K562 (cell line): ENCODE data around the gene ACHE. TPM values are rescaled to one million over a fixed set of nuclear protein-coding genes. Genes with fewer than 3 reads are reported as not detected.

Source experiments
- BMI1 ChIP-seq: fragments of 150-350 bp; IDR thresholded peaks from 2 replicates; pipeline ENCODE4 v1.6.1; 2014; ENCODE audit warnings: low read length
- COPS2 ChIP-seq: fragments of 450-650 bp; conservative IDR thresholded peaks from 2 replicates; pipeline ENCODE4 v1.6.1; 2016; ENCODE audit warnings: mild to moderate bottlenecking, moderate library complexity
- HDAC1 ChIP-seq, 2 experiments: fragments of 450-650 bp; IDR thresholded peaks; 2 replicates each; pipeline ENCODE4 v1.6.1; 2016 to 2017; ENCODE audit warnings: inconsistent platforms in 1 of 2, mild to moderate bottlenecking in 1 of 2, moderate library complexity in 1 of 2
- L3MBTL2 ChIP-seq: fragments of 450-650 bp; IDR thresholded peaks from 2 replicates; pipeline ENCODE4 v1.6.1; 2016; ENCODE audit warnings: mild to moderate bottlenecking, moderate library complexity
- MCM7 ChIP-seq, 2 experiments: fragments of 450-650 bp; IDR thresholded peaks; 2 replicates each; pipeline ENCODE4 v1.6.1; 2016 to 2018
- MEF2A ChIP-seq: IDR thresholded peaks from 2 replicates; pipeline ENCODE4 v1.6.1; 2011; ENCODE audit warnings: low read depth, mild to moderate bottlenecking, low read length, moderate library complexity; ENCODE audit not compliant: control insufficient read depth
- MIER1 ChIP-seq: fragments of 450-650 bp; IDR thresholded peaks from 2 replicates; pipeline ENCODE4 v1.6.1; 2016; ENCODE audit warnings: antibody characterized with exemption, mild to moderate bottlenecking, low read depth
- MTA2 ChIP-seq: fragments of 450-650 bp; IDR thresholded peaks from 2 replicates; pipeline ENCODE4 v1.6.1; 2016; ENCODE audit warnings: low read depth
- MYNN ChIP-seq, 2 experiments: sonication (generic); formaldehyde crosslinking in 1 of 2; IDR thresholded peaks; 2 replicates each; pipeline versions ENCODE4 v1.5.0 to v1.6.1; 2016 to 2020; ENCODE audit warnings: antibody characterized with exemption in 1 of 2, missing genetic modification reagents in 1 of 2
- NFYB ChIP-seq: IDR thresholded peaks from 2 replicates; pipeline ENCODE4 v1.6.1; 2011; ENCODE audit warnings: mild to moderate bottlenecking, moderate library complexity; ENCODE audit not compliant: insufficient read length; ENCODE audit errors: extremely low read depth
- PHB2 ChIP-seq: fragments of 450-650 bp; IDR thresholded peaks from 2 replicates; pipeline ENCODE4 v1.6.1; 2017; ENCODE audit warnings: low read depth
- PTTG1 ChIP-seq: fragments of 450-650 bp; IDR thresholded peaks from 2 replicates; pipeline ENCODE4 v1.6.1; 2016; ENCODE audit warnings: low read depth, mild to moderate bottlenecking, missing genetic modification characterization, missing compliant biosample characterization
- SETDB1 ChIP-seq: IDR thresholded peaks from one replicate; pipeline ENCODE4 v1.6.1; 2012; ENCODE audit warnings: low read length, control low read depth, inconsistent platforms
- SIX5 ChIP-seq, 2 experiments: IDR thresholded peaks; 2 replicates each; pipeline ENCODE4 v1.6.1; 2011; ENCODE audit warnings: low read length in 2 of 2, borderline replicate concordance in 1 of 2, low read depth in 1 of 2, mild to moderate bottlenecking in 1 of 2, moderate library complexity in 1 of 2; ENCODE audit not compliant: insufficient read depth in 1 of 2
- SLC30A9 ChIP-seq: fragments of 250-450 bp; sonication (Bioruptor Pico); IDR thresholded peaks from 2 replicates; pipeline ENCODE4 v1.8.0; 2022; ENCODE audit warnings: mild to moderate bottlenecking, moderate library complexity
- ZBED1 ChIP-seq: IDR thresholded peaks from 2 replicates; pipeline ENCODE4 v1.6.1; 2014
- ZFP36 ChIP-seq: fragments of 150-350 bp; IDR thresholded peaks from 2 replicates; pipeline ENCODE4 v1.6.1; 2018; ENCODE audit warnings: low read length, low read depth; ENCODE audit not compliant: partially characterized antibody
- ZNF696 ChIP-seq: fragments of 250-450 bp; sonication (Bioruptor Pico); conservative IDR thresholded peaks from 2 replicates; pipeline ENCODE4 v1.4.0; 2020; ENCODE audit warnings: mild to moderate bottlenecking, moderate library complexity
- ZNF717 ChIP-seq: fragments of 250-450 bp; sonication (Bioruptor Pico); IDR thresholded peaks from 2 replicates; pipeline ENCODE4 v1.5.0; 2021
- ZNF79 ChIP-seq: fragments of 250-450 bp; sonication (Bioruptor Pico); IDR thresholded peaks from 2 replicates; pipeline ENCODE4 v1.4.0; 2020; ENCODE audit warnings: low read depth, mild to moderate bottlenecking, moderate library complexity
- polyA plus RNA-seq, 8 experiments: library from polyadenylated mRNA; depleted of rRNA in 4 of 8; stranded (reverse) in 5 of 8; unstranded in 3 of 8; fragments of >200 nt; fragmentation: Nextera tagmentation in 2 of 8; fragmentation: Illumina TruSeq in 1 of 8; extraction: Ambion mirVana in 2 of 8; extraction: Trizol in 1 of 8; gene quantifications; 2 replicates each; pipeline versions ENCODE4 v1.2.1 to v1.2.3, GENCODE V29; 2011 to 2014; ENCODE audit warnings: inconsistent platforms in 1 of 8, missing spikeins in 1 of 8
- total RNA-seq, 7 experiments: library from RNA; depleted of rRNA in 6 of 7; stranded (reverse); fragments of >200 nt in 6 of 7; fragmentation: Illumina TruSeq in 2 of 7; extraction: Trizol in 2 of 7; gene quantifications; 2 replicates each; pipeline versions ENCODE4 v1.2.1 to v1.2.3, GENCODE V29; 2011 to 2021; ENCODE audit warnings: low replicate concordance in 1 of 7
- TF ChIP-seq, protein P1 (sequence below): sonication (generic); formaldehyde crosslinking; IDR thresholded peaks from 2 replicates; pipeline ENCODE4 v1.9.0; 2022; ENCODE audit warnings: mild to moderate bottlenecking, missing genetic modification reagents
- TF ChIP-seq, protein P2 (sequence below): fragments of 250-450 bp; sonication (Bioruptor Pico); IDR thresholded peaks from 2 replicates; pipeline ENCODE4 v1.4.0; 2020; ENCODE audit warnings: mild to moderate bottlenecking, moderate library complexity, borderline replicate concordance
- TF ChIP-seq, protein P3 (sequence below): fragments of 450-650 bp; formaldehyde crosslinking; IDR thresholded peaks from 2 replicates; pipeline ENCODE4 v1.4.0; 2022; ENCODE audit warnings: missing genetic modification characterization
- TF ChIP-seq, protein P4 (sequence below): fragments of 450-650 bp; IDR thresholded peaks from 2 replicates; pipeline ENCODE4 v1.7.0; 2016; ENCODE audit warnings: borderline replicate concordance

The ACHE gene
- total and polyA plus RNA-seq, 9 of the 15 experiments (the other 6 are each of a cell fraction or from before 2014, with no cell fraction given): 0.04 to 8.8 (median 1.9) TPM

DNA sequence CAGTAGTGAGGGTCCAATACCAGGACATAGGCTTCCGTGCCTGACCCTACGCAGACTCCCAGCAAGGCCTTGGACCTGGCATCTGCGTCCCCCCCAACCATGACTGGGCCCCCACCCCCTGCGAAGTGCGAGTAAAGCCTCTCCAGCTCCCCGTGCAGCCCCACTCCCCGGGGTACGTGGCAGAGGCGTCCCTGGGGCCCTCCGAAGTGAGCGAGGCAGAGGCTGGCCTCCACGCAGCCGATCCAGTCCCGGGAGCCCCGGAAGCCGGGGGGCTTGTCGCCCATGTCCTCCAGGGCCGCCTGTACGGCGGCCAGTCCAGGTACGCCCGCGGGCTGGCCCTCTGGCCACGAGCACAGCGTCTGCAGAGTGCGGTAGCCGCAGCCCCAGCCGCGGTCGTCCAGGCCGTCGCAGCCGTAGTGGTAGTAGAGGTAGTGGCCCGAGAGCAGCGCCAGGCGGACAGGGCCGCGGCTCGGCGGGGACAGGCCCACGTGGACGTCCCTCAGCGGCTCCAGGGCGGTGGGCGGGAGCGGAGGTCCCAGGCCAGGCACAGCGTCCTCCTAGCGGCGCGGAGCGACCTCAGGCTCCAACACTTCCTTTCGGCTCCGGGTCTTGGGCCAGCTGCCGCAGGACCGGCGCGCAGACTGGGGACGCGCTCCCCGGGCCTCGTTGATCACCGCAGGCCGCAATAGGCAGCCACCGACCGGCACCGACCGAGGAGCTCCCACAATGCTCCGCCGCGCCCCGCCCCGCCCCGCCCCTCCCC lies 6.5 kb downstream of the ACHE start, which contains the start of gene UFSP1 (continued):
- no peak for TF ChIP-seq COPS2
- TF ChIP-seq NFYB: no peak
- no peak for TF ChIP-seq ZNF696 (CRISPR knock-in tag)
- TF ChIP-seq, protein P1, sequence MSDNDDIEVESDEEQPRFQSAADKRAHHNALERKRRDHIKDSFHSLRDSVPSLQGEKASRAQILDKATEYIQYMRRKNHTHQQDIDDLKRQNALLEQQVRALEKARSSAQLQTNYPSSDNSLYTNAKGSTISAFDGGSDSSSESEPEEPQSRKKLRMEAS: peak; percentile 96
- no peak for TF ChIP-seq BMI1
- TF ChIP-seq PHB2: no peak
- TF ChIP-seq SIX5 (IDR thresholded peaks at IDR 0.05; ENCODE audit: borderline replicate concordance in 1 of 2, insufficient read depth in 1 of 2, low read depth in 1 of 2, low read length in 2 of 2): no peak
- no peak for TF ChIP-seq PTTG1 (tag)
- TF ChIP-seq ZNF717: no peak
- TF ChIP-seq SETDB1: no peak
- no peak for TF ChIP-seq SLC30A9 (CRISPR knock-in tag)
- TF ChIP-seq ZNF79 (CRISPR knock-in tag): no peak
- TF ChIP-seq, protein P2, sequence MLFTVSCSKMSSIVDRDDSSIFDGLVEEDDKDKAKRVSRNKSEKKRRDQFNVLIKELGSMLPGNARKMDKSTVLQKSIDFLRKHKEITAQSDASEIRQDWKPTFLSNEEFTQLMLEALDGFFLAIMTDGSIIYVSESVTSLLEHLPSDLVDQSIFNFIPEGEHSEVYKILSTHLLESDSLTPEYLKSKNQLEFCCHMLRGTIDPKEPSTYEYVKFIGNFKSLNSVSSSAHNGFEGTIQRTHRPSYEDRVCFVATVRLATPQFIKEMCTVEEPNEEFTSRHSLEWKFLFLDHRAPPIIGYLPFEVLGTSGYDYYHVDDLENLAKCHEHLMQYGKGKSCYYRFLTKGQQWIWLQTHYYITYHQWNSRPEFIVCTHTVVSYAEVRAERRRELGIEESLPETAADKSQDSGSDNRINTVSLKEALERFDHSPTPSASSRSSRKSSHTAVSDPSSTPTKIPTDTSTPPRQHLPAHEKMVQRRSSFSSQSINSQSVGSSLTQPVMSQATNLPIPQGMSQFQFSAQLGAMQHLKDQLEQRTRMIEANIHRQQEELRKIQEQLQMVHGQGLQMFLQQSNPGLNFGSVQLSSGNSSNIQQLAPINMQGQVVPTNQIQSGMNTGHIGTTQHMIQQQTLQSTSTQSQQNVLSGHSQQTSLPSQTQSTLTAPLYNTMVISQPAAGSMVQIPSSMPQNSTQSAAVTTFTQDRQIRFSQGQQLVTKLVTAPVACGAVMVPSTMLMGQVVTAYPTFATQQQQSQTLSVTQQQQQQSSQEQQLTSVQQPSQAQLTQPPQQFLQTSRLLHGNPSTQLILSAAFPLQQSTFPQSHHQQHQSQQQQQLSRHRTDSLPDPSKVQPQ: no peak
- TF ChIP-seq, protein P3, sequence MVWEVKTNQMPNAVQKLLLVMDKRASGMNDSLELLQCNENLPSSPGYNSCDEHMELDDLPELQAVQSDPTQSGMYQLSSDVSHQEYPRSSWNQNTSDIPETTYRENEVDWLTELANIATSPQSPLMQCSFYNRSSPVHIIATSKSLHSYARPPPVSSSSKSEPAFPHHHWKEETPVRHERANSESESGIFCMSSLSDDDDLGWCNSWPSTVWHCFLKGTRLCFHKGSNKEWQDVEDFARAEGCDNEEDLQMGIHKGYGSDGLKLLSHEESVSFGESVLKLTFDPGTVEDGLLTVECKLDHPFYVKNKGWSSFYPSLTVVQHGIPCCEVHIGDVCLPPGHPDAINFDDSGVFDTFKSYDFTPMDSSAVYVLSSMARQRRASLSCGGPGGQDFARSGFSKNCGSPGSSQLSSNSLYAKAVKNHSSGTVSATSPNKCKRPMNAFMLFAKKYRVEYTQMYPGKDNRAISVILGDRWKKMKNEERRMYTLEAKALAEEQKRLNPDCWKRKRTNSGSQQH (CRISPR knock-in tag): peak; percentile 86
- no peak for TF ChIP-seq MTA2
- no peak for TF ChIP-seq MCM7 (IDR thresholded peaks at IDR 0.05)
- peak; percentile 15; the same call in 1 of the 2 replicates for TF ChIP-seq ZBED1
- peak in 1 of 2 experiments; percentile 98; a peak in 2 of 4 replicates for TF ChIP-seq HDAC1 (IDR thresholded peaks at IDR 0.05)
- peak; percentile 42; the same call in 1 of the 2 replicates for TF ChIP-seq MYNN (IDR thresholded peaks at IDR 0.05)
- TF ChIP-seq MYNN (CRISPR knock-in tag; IDR thresholded peaks at IDR 0.05): no peak
- TF ChIP-seq L3MBTL2: peak; percentile 99
- no peak for TF ChIP-seq ZFP36
- TF ChIP-seq, protein P4, sequence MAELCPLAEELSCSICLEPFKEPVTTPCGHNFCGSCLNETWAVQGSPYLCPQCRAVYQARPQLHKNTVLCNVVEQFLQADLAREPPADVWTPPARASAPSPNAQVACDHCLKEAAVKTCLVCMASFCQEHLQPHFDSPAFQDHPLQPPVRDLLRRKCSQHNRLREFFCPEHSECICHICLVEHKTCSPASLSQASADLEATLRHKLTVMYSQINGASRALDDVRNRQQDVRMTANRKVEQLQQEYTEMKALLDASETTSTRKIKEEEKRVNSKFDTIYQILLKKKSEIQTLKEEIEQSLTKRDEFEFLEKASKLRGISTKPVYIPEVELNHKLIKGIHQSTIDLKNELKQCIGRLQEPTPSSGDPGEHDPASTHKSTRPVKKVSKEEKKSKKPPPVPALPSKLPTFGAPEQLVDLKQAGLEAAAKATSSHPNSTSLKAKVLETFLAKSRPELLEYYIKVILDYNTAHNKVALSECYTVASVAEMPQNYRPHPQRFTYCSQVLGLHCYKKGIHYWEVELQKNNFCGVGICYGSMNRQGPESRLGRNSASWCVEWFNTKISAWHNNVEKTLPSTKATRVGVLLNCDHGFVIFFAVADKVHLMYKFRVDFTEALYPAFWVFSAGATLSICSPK: no peak
- TF ChIP-seq MIER1: no peak
- no peak for TF ChIP-seq MEF2A
